Psoas muscle (tissue), 8 donors: Measurements from ENCODE around the gene TBC1D3E. TPM values are rescaled to one million over a fixed set of nuclear protein-coding genes. Genes with fewer than 3 reads are reported as not detected.
"Not testable (repeated sequence)": the region's sequence is repeated elsewhere in the genome, so short reads cannot be mapped to it uniquely, and the experiment has no call there.

Experiments used
- ATAC-seq, 4 donors: fragments of 200-7000 bp; cut with Tn5 transposase; one replicate each; pipeline ENCODE4 v1.9.1; 2020; ENCODE audit warnings: moderate library complexity in 3 of 4, mild to moderate bottlenecking in 2 of 4
- DNase-seq, 2 donors: peaks; one replicate each; pipeline ENCODE4 v3.0.0-alpha.2; 2020
- H3K27ac ChIP-seq: fragments of 200-600 bp; one replicate; pipeline ENCODE4 v1.8.0; 2022
- H3K27me3 ChIP-seq, 3 donors: fragments of 200-600 bp in 1 of 3; one replicate each; pipeline versions ENCODE4 v1.6.1 to v1.8.0; 2013 to 2022; ENCODE audit warnings: low read length in 2 of 3, mild to moderate bottlenecking in 2 of 3, moderate library complexity in 1 of 3; ENCODE audit not compliant: insufficient read depth in 3 of 3
- H3K36me3 ChIP-seq, 2 donors: fragments of 200-600 bp in 1 of 2; one replicate each; pipeline versions ENCODE4 v1.6.1 to v1.8.0; 2013 to 2022; ENCODE audit warnings: low read depth in 1 of 2, mild to moderate bottlenecking in 1 of 2, moderate library complexity in 1 of 2; ENCODE audit not compliant: insufficient read depth in 1 of 2
- H3K4me1 ChIP-seq: fragments of 200-600 bp; one replicate; pipeline ENCODE4 v1.8.0; 2022
- H3K4me3 ChIP-seq: fragments of 200-600 bp; one replicate; pipeline ENCODE4 v1.8.0; 2022; ENCODE audit warnings: mild to moderate bottlenecking
- H3K9me3 ChIP-seq: fragments of 200-600 bp; one replicate; pipeline ENCODE4 v1.8.0; 2022
- WGBS, 3 donors: extraction: QIAGEN DNeasy Blood & Tissue Kit; methylation state at CpG; one replicate each; pipeline versions ENCODE4 v1.1.6 to v1.1.7; 2013; 5-methylcytosine and 5-hydroxymethylcytosine counted together
- intact Hi-C, 2 donors: fragments of 100-400 bp; cut with DNase I; formaldehyde crosslinking; loops; one replicate each; pipeline versions ENCODE4 v1.11.0 to v1.14.2; 2022
- long read RNA-seq, 2 donors: library from polyadenylated mRNA; unstranded; transcript quantifications; one replicate each; pipeline ENCODE4 v2.0.0, GENCODE V29; 2021
- polyA plus RNA-seq, 3 donors: library from polyadenylated mRNA; stranded (reverse); fragments of 200-250 nt; gene quantifications; one replicate each; pipeline ENCODE4 v1.2.3, GENCODE V29; 2013
- total RNA-seq, 4 donors: library from RNA; stranded (reverse); fragmentation: NEBNext Ultra II Directional in 2 of 4; extraction: Animal tissue kit (Norgen Biotek cat#: 25700) in 2 of 4; gene quantifications; one replicate each; pipeline versions ENCODE4 v1.2.1 to v1.2.4, GENCODE V29; 2021 to 2023
- donor health status: healthy with polysubstance abuse.
- donor health status: DM: no; HTN: no; CAD: no; lungs with moderate emphysema.
- donor health status: Bipolar disorder and iron deficiency.
- donor health status: healthy.
- donor health status: DM: yes; HTN: yes; CAD: no.
- donor health status: DM: no; HTN: no; CAD: no.
- donor health status: DM: no; HTN: no; CAD: no.
- donor health status: DM: yes; HTN: yes; CAD: no.

Gene TBC1D3E
- total RNA-seq = not detected
- not detected for polyA plus RNA-seq
- long read RNA-seq, donor 1 = 0 reads
- long read RNA-seq, donor 2 = 0 reads

GRCh38 chr17:38127651-38128050 is at the start of gene TBC1D3E:
TBC1D3E (plus strand) TSS chr17:38127951; CDS start chr17:38129496, 1,545 bp downstream.
- H3K9me3 ChIP-seq, intact Hi-C loops, ATAC-seq, H3K4me1 ChIP-seq, H3K27me3 ChIP-seq, H3K36me3 ChIP-seq, H3K27ac ChIP-seq, DNase-seq, H3K4me3 ChIP-seq: not testable (repeated sequence)
- no CpG with 5 or more reads among the region's 9 CpGs for WGBS, 3 donors

- intact Hi-C loops, H3K27me3 ChIP-seq, H3K27ac ChIP-seq, DNase-seq, H3K9me3 ChIP-seq, H3K36me3 ChIP-seq, H3K4me3 ChIP-seq, H3K4me1 ChIP-seq: not testable (repeated sequence)
- WGBS, 3 donors = no CpG with 5 or more reads among the region's 1 CpG
- ATAC-seq = peak; percentile 61 to 86 (median 76)
Measured at GRCh38 chr17:38087344-38087743, 40.4 kb upstream of the TBC1D3E start.

GRCh38 chr17:38088120-38088519 is 39.6 kb upstream of the TBC1D3E start:
- H3K27ac ChIP-seq, H3K4me3 ChIP-seq, H3K4me1 ChIP-seq, H3K36me3 ChIP-seq, intact Hi-C loops, H3K27me3 ChIP-seq, H3K9me3 ChIP-seq: not testable (repeated sequence)
- 90 to 98% methylated on average over 5 to 6 of the region's 10 CpGs; no CpG with 5 or more reads in 1 of the 3 donors for WGBS, 3 donors
- ATAC-seq (peak in 1 of 4 donors; percentile 19), DNase-seq (peak; percentile 0 to 2)

- H3K27ac ChIP-seq, H3K27me3 ChIP-seq, H3K4me1 ChIP-seq, DNase-seq, intact Hi-C loops, H3K4me3 ChIP-seq, H3K36me3 ChIP-seq, H3K9me3 ChIP-seq, ATAC-seq: not testable (repeated sequence)
- no CpG with 5 or more reads among the region's 2 CpGs for WGBS, 3 donors
Measured at GRCh38 chr17:38094059-38094694, 33.6 kb upstream of the TBC1D3E start.

GRCh38 chr17:38099262-38099661 is 28.5 kb upstream of the TBC1D3E start:
- H3K27ac ChIP-seq, DNase-seq, H3K27me3 ChIP-seq, H3K36me3 ChIP-seq, H3K9me3 ChIP-seq, ATAC-seq, H3K4me1 ChIP-seq, intact Hi-C loops, H3K4me3 ChIP-seq: not testable (repeated sequence)
- WGBS, 3 donors = no CpG with 5 or more reads among the region's 1 CpG

- H3K4me1 ChIP-seq, H3K9me3 ChIP-seq, ATAC-seq, H3K4me3 ChIP-seq, intact Hi-C loops, DNase-seq, H3K36me3 ChIP-seq, H3K27me3 ChIP-seq, H3K27ac ChIP-seq: not testable (repeated sequence)
- WGBS, 3 donors = no CpG with 5 or more reads among the region's 1 CpG
Measured at GRCh38 chr17:38119829-38120228, 7.9 kb upstream of the TBC1D3E start.

GRCh38 chr17:38134860-38135259 is 7.1 kb downstream of the TBC1D3E start:
- intact Hi-C loops, H3K4me3 ChIP-seq, DNase-seq: not testable (repeated sequence)

More at GRCh38 chr17:38134860-38135259, 7.1 kb downstream of the TBC1D3E start:
- ATAC-seq, H3K36me3 ChIP-seq, H3K27ac ChIP-seq, H3K9me3 ChIP-seq, H3K4me1 ChIP-seq, H3K27me3 ChIP-seq: not testable (repeated sequence)
- 84 to 88% (median 85%) methylated on average over 6 to 9 of the region's 16 CpGs for WGBS, 3 donors

Other genes with a start within 250 kb of the TBC1D3E start
- not detected for gene TBC1D3K, start 203.5 kb upstream of the TBC1D3E start, total RNA-seq
- gene TBC1D3K, start 203.5 kb upstream of the TBC1D3E start, polyA plus RNA-seq = not detected
- 10 to 100 TPM in 1 of 4 donors, 1 to 10 TPM in 3; 7.9 to 10.6 (median 8.8) TPM for gene TBC1D3L, start 138.9 kb upstream of the TBC1D3E start, total RNA-seq
- gene TBC1D3L, start 138.9 kb upstream of the TBC1D3E start, polyA plus RNA-seq = 1 to 10 TPM; 3.8 to 6.0 (median 3.8) TPM
- 1 to 10 TPM in 1 of 4 donors, not detected in 3; 1.1 TPM for gene TBC1D3D, start 124.0 kb upstream of the TBC1D3E start, total RNA-seq
- under 1 TPM; 0.01 to 0.92 (median 0.89) TPM for gene TBC1D3D, start 124.0 kb upstream of the TBC1D3E start, polyA plus RNA-seq
- gene TBC1D3C, start 59.3 kb upstream of the TBC1D3E start, total RNA-seq = not detected
- gene TBC1D3C, start 59.3 kb upstream of the TBC1D3E start, polyA plus RNA-seq = under 1 TPM in 1 of 3 donors, not detected in 2; 0.77 TPM
- not detected for gene TBC1D3, start 64.6 kb downstream of the TBC1D3E start, total RNA-seq
- not detected for gene TBC1D3, start 64.6 kb downstream of the TBC1D3E start, polyA plus RNA-seq
- 10 to 100 TPM; 36.0 to 55.5 (median 46.7) TPM for gene MRPL45, start 169.2 kb downstream of the TBC1D3E start, total RNA-seq
- 100 to 1,000 TPM in 1 of 3 donors, 10 to 100 TPM in 2; 49.2 to 132 (median 67.7) TPM for gene MRPL45, start 169.2 kb downstream of the TBC1D3E start, polyA plus RNA-seq
- 1 to 10 TPM in 2 of 4 donors, under 1 TPM in 2; 0.42 to 2.5 (median 0.91) TPM for gene GPR179, start 216.0 kb downstream of the TBC1D3E start, total RNA-seq
- under 1 TPM; 0.07 to 0.70 (median 0.09) TPM for gene GPR179, start 216.0 kb downstream of the TBC1D3E start, polyA plus RNA-seq
- gene SOCS7, start 223.9 kb downstream of the TBC1D3E start, total RNA-seq = 10 to 100 TPM; 21.1 to 26.5 (median 24.5) TPM
- gene SOCS7, start 223.9 kb downstream of the TBC1D3E start, polyA plus RNA-seq = 10 to 100 TPM in 1 of 3 donors, 1 to 10 TPM in 2; 6.6 to 28.9 (median 7.2) TPM